NT2/D1 (cell line): ENCODE data around the gene TMEM260.

Experiments
- SUZ12 ChIP-seq: IDR thresholded peaks from 2 replicates; pipeline ENCODE4 v1.6.1; 2011; ENCODE audit not compliant: insufficient read length, insufficient read depth; ENCODE audit errors: extremely low read depth
- YY1 ChIP-seq: IDR thresholded peaks from 2 replicates; pipeline ENCODE4 v1.6.1; 2011; ENCODE audit not compliant: insufficient read length, insufficient read depth
- ZNF274 ChIP-seq: IDR thresholded peaks from 2 replicates; pipeline ENCODE4 v1.6.1; 2011; ENCODE audit warnings: mild to moderate bottlenecking, low read depth, low read length

DNA sequence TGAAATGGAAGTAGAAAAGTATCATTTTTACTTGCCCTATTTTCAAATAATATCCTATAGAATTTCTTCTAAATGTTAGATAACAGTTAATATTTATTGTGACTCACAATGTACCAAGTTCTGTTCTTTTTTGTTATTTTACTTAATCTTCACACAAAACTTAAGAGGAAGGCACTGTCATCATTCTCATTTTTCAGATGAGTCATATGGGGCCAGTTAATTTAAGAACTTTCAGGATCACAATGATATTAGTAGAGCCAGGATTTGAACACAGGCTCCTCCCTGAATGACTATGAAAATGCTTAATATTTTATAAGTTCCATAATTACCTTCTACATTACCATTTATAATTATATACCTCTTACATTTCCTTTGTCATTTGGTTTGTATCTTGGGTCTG lies 10.4 kb upstream of the TMEM260 start:
- TF ChIP-seq SUZ12: no peak
- no peak for TF ChIP-seq YY1
- no peak for TF ChIP-seq ZNF274
